ENCODE data around the gene HNRNPA2B1. TPM values are rescaled to one million over a fixed set of nuclear protein-coding genes. Genes with fewer than 3 reads are reported as not detected.

HNRNPA2B1 gene
- total and polyA plus RNA-seq, 2 donors from 2014 or later, result 397 to 433 TPM

DNA sequence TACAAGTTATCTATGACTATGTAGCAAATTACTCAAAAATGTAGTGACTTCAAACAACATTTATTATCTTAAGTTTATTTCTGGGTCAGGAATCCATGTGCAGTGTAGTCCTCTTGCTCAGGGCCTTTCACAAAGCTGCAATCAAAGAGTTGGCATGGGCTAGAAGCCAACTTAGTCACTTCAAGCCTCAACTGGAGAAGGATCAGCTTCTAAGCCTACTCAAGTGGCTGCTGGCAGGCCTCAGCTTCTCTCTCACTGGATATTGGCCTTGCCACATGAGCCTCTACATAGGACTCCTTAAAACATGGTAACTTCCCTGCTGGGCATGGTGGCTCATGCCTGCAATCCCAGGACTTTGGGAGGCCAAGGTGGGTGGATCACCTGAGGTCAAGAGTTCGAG lies 53.5 kb downstream of the HNRNPA2B1 start:
- TF ChIP-seq CTCF (IDR thresholded peaks at IDR 0.05; ENCODE audit: borderline replicate concordance, extremely low read depth, insufficient read depth), result no peak
- H3K9ac ChIP-seq (ENCODE audit: low read length in 3 of 3), result no peak overlapping the region

DNA sequence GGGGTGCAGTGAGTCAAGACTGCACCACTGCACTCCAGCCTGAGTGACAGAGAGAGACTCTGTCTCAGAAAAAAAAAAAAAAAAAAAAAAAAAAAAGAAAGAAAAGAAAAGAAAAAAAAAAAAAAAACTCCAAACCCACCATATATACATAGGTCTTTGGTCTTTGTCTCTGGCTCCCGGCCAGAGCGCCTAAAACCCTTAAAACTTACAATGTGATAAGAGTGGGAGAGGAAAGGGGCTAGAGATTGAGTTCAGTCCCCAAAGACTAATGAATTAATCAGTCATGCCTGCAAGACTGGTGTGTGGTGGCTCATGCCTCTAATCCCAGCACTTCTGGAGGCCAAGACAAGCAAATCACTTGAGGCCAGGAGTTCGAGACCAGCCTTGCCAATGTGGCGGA lies 55.3 kb downstream of the HNRNPA2B1 start:
- DNase-seq (no peak), FAIRE-seq (no peak)
- intact Hi-C loops (cut with DNase I), result no loop called here
- Histone ChIP-seq H3K9me3 (ENCODE audit: control insufficient read depth in 2 of 3, insufficient read depth in 1 of 3, low read length in 3 of 3) (no peaks in the 10 kb centered on the region), H3K9ac (ENCODE audit: low read length in 3 of 3) (no peak overlapping the region), H3K27me3 (ENCODE audit: control insufficient read depth, insufficient read depth, low read length) (no peaks in the 10 kb centered on the region), H3K27ac (ENCODE audit: low read depth in 2 of 2, low read length in 2 of 2) (no peak overlapping the region), H3K36me3 (ENCODE audit: control insufficient read depth in 2 of 3, insufficient read depth in 3 of 3, low read length in 3 of 3) (no peaks in the 10 kb centered on the region), H3K4me1 (ENCODE audit: control insufficient read depth in 2 of 3, insufficient read depth in 2 of 3, low read depth in 1 of 3, low read length in 3 of 3) (no peaks in the 10 kb centered on the region), H3K4me3 (ENCODE audit: low read length in 3 of 3) (no peak overlapping the region)
- TF ChIP-seq CTCF (IDR thresholded peaks at IDR 0.05; ENCODE audit: borderline replicate concordance, extremely low read depth, insufficient read depth), result no peak

More for the DNA sequence above, 53.5 kb downstream of the HNRNPA2B1 start:
- Histone ChIP-seq H3K27me3 (ENCODE audit: control insufficient read depth, insufficient read depth, low read length) (no peaks in the 10 kb centered on the region), H3K4me3 (ENCODE audit: low read length in 3 of 3) (no peak overlapping the region), H3K27ac (ENCODE audit: low read depth in 2 of 2, low read length in 2 of 2) (no peak overlapping the region), H3K36me3 (ENCODE audit: control insufficient read depth in 2 of 3, insufficient read depth in 3 of 3, low read length in 3 of 3) (no peaks in the 10 kb centered on the region), H3K4me1 (ENCODE audit: control insufficient read depth in 2 of 3, insufficient read depth in 2 of 3, low read depth in 1 of 3, low read length in 3 of 3) (peaks cover 0 to 3% (median 0%) of the 10 kb centered on the region in 3 donors), H3K9me3 (ENCODE audit: control insufficient read depth in 2 of 3, insufficient read depth in 1 of 3, low read length in 3 of 3) (no peaks in the 10 kb centered on the region)
- FAIRE-seq (no peak), DNase-seq (no peak)
- intact Hi-C loops (cut with DNase I), result no loop called here

DNA sequence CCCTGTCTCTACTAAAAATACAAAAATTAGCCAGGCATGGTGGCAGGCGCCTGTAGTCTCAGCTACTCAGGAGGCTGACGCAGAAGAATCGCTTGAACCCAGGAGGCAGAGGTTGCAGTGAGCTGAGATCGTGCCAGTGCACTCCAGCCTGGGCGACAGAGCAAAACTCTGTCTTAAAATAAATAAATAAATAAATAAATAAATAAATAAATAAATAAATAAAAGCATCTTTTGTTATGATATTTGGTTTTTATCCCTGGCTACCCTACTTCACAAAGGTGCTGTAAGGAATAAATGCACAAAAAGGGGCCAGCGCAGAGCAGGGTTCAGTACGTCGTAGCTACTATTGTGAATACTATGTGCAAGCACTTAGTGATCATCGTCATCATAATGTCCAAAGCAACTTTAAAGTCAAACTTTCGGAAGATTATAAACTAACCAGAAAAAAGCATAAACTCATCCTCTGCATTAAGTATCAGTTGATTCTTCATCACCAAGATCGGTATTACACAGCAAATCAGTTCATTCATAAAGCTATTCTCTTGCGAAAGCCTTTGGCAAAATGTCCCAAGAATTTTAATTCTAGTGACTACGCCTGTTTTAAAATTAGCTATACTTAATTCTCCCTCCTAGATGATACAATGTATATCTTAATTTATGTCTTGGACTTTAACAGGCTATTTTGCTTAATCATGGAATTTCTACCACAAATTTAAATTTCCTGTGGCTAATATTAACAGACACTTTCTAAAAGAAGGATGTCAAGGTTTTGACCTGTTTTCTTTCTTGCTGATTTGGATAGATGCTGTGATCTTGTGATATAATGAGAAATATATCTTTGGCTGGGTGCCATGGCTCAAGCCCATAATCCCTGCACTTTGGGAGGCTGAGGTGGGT lies 56.1 kb downstream of the HNRNPA2B1 start:
- Histone ChIP-seq H3K27me3 (ENCODE audit: control insufficient read depth, insufficient read depth, low read length) (no peaks in the 10 kb centered on the region), H3K4me3 (ENCODE audit: low read length in 3 of 3) (no peak overlapping the region), H3K36me3 (ENCODE audit: control insufficient read depth in 2 of 3, insufficient read depth in 3 of 3, low read length in 3 of 3) (no peaks in the 10 kb centered on the region), H3K9ac (ENCODE audit: low read length in 3 of 3) (no peak overlapping the region), H3K27ac (ENCODE audit: low read depth in 2 of 2, low read length in 2 of 2) (no peak overlapping the region), H3K9me3 (ENCODE audit: control insufficient read depth in 2 of 3, insufficient read depth in 1 of 3, low read length in 3 of 3) (no peaks in the 10 kb centered on the region), H3K4me1 (ENCODE audit: control insufficient read depth in 2 of 3, insufficient read depth in 2 of 3, low read depth in 1 of 3, low read length in 3 of 3) (no peaks in the 10 kb centered on the region)
- DNase-seq, result no peak
- no peak for FAIRE-seq
- no peak for TF ChIP-seq CTCF (IDR thresholded peaks at IDR 0.05; ENCODE audit: borderline replicate concordance, extremely low read depth, insufficient read depth)
- intact Hi-C loops (cut with DNase I), result no loop called here

Measured in kidney (tissue), 14 donors.